ENCODE measurements around the gene TMC1. TPM values are rescaled to one million over a fixed set of nuclear protein-coding genes. Genes with fewer than 3 reads are reported as not detected.

Gene TMC1
- polyA plus RNA-seq, 3 donors: 0.16 to 0.55 (median 0.40) TPM

- TF ChIP-seq, protein P1, sequence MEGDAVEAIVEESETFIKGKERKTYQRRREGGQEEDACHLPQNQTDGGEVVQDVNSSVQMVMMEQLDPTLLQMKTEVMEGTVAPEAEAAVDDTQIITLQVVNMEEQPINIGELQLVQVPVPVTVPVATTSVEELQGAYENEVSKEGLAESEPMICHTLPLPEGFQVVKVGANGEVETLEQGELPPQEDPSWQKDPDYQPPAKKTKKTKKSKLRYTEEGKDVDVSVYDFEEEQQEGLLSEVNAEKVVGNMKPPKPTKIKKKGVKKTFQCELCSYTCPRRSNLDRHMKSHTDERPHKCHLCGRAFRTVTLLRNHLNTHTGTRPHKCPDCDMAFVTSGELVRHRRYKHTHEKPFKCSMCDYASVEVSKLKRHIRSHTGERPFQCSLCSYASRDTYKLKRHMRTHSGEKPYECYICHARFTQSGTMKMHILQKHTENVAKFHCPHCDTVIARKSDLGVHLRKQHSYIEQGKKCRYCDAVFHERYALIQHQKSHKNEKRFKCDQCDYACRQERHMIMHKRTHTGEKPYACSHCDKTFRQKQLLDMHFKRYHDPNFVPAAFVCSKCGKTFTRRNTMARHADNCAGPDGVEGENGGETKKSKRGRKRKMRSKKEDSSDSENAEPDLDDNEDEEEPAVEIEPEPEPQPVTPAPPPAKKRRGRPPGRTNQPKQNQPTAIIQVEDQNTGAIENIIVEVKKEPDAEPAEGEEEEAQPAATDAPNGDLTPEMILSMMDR (IDR thresholded peaks at IDR 0.05): no peak
- Mint-ChIP-seq H3K27ac (no peak overlapping the region), H3K4me3 (no peak overlapping the region)
Observed at GRCh38 chr9:72775570-72775969, 254.2 kb downstream of the TMC1 start.

GRCh38 chr9:72779614-72780013 lies 258.2 kb downstream of the TMC1 start:
- Histone ChIP-seq H3K9ac (ENCODE audit: insufficient read depth, low read length, poor library complexity, severe bottlenecking) (no peak overlapping the region), H3K4me3 (replicated peaks in 1 of 3; ENCODE audit: low read depth in 2 of 3, low read length in 3 of 3) (no peak overlapping the region), H3K4me2 (replicated peaks; ENCODE audit: extremely low read depth, low read length, poor library complexity, severe bottlenecking) (no peak overlapping the region), H3K4me1 (ENCODE audit: control insufficient read depth in 1 of 2, insufficient read depth in 2 of 2, low read length in 2 of 2) (no peaks in the 10 kb centered on the region), H2AFZ (ENCODE audit: insufficient read depth, low read depth, low read length, poor library complexity, severe bottlenecking) (no peak overlapping the region), H3K79me2 (ENCODE audit: insufficient read depth, low read length) (no peaks in the 10 kb centered on the region), H3K36me3 (replicated peaks in 1 of 2; ENCODE audit: control insufficient read depth in 1 of 2, insufficient read depth in 2 of 2, low read length in 2 of 2) (no peaks in the 10 kb centered on the region), H4K20me1 (ENCODE audit: insufficient read depth, low read length) (no peaks in the 10 kb centered on the region), H3K9me3 (replicated peaks in 1 of 2; ENCODE audit: control insufficient read depth in 1 of 2, insufficient read depth in 1 of 2, low read length in 2 of 2) (peaks cover 0 to 6% of the 10 kb centered on the region in 2 donors), H3K27me3 (ENCODE audit: control insufficient read depth in 2 of 2, insufficient read depth in 2 of 2, low read length in 2 of 2) (peaks cover 0 to 2% of the 10 kb centered on the region in 2 donors), H3K27ac (ENCODE audit: low read depth in 1 of 2, low read length in 2 of 2) (no peak overlapping the region)
- H3K27me3 Mint-ChIP-seq (ENCODE audit: low read depth in 3 of 3): peaks cover 3 to 15% (median 5%) of the 10 kb centered on the region in 3 donors
- TF ChIP-seq, protein P1 (IDR thresholded peaks at IDR 0.05): no peak
- no peak overlapping the region for H3K27ac Mint-ChIP-seq
- no peak overlapping the region for H3K4me3 Mint-ChIP-seq
- no peak for DNase-seq
- H3K9me3 Mint-ChIP-seq: peaks cover 2 to 14% (median 9%) of the 10 kb centered on the region in 7 donors
- intact Hi-C loops (cut with micrococcal nuclease): no loop called here
- no peaks in the 10 kb centered on the region for H3K36me3 Mint-ChIP-seq
- no peaks in the 10 kb centered on the region for H3K4me1 Mint-ChIP-seq

More at GRCh38 chr9:72775570-72775969, 254.2 kb downstream of the TMC1 start:
- Histone ChIP-seq H3K27ac (ENCODE audit: low read depth in 1 of 2, low read length in 2 of 2) (no peak overlapping the region), H3K36me3 (replicated peaks in 1 of 2; ENCODE audit: control insufficient read depth in 1 of 2, insufficient read depth in 2 of 2, low read length in 2 of 2) (no peaks in the 10 kb centered on the region), H2AFZ (ENCODE audit: insufficient read depth, low read depth, low read length, poor library complexity, severe bottlenecking) (no peak overlapping the region), H3K9me3 (replicated peaks in 1 of 2; ENCODE audit: control insufficient read depth in 1 of 2, insufficient read depth in 1 of 2, low read length in 2 of 2) (peaks cover 0 to 6% of the 10 kb centered on the region in 2 donors), H4K20me1 (ENCODE audit: insufficient read depth, low read length) (no peaks in the 10 kb centered on the region), H3K4me2 (replicated peaks; ENCODE audit: extremely low read depth, low read length, poor library complexity, severe bottlenecking) (no peak overlapping the region), H3K9ac (ENCODE audit: insufficient read depth, low read length, poor library complexity, severe bottlenecking) (no peak overlapping the region), H3K4me1 (ENCODE audit: control insufficient read depth in 1 of 2, insufficient read depth in 2 of 2, low read length in 2 of 2) (no peaks in the 10 kb centered on the region), H3K4me3 (replicated peaks in 1 of 3; ENCODE audit: low read depth in 2 of 3, low read length in 3 of 3) (no peak overlapping the region), H3K27me3 (ENCODE audit: control insufficient read depth in 2 of 2, insufficient read depth in 2 of 2, low read length in 2 of 2) (peaks cover 0 to 2% of the 10 kb centered on the region in 2 donors), H3K79me2 (ENCODE audit: insufficient read depth, low read length) (no peaks in the 10 kb centered on the region)
- H3K4me1 Mint-ChIP-seq: no peaks in the 10 kb centered on the region
- WGBS (ENCODE audit: insufficient coverage): 67% methylated on average over 1 of the region's 3 CpGs
- no peaks in the 10 kb centered on the region for H3K36me3 Mint-ChIP-seq
- no peak for DNase-seq
- H3K27me3 Mint-ChIP-seq (ENCODE audit: low read depth in 3 of 3): peaks cover 3 to 7% (median 5%) of the 10 kb centered on the region in 3 donors
- intact Hi-C loops (cut with micrococcal nuclease): no loop called here
- H3K9me3 Mint-ChIP-seq: peaks cover 0 to 8% (median 3%) of the 10 kb centered on the region in 7 donors
